Measurements from ENCODE around the gene DYNC1LI1. TPM values are rescaled to one million over a fixed set of nuclear protein-coding genes. Genes with fewer than 3 reads are reported as not detected.

The DYNC1LI1 gene
- total RNA-seq, 4 donors from 2014 or later, result 60.4 to 64.3 (median 62.8) TPM

- DNase-seq (ENCODE audit: low spot score in 2 of 2), result peak; percentile 69 to 89
- TF ChIP-seq POLR2A (IDR thresholded peaks at IDR 0.05), result no peak
- TF ChIP-seq CTCF (IDR thresholded peaks at IDR 0.05), result no peak
- intact Hi-C loops (cut with DNase I; ENCODE audit: low total_unique reads), result loop anchor here (5.0 kb wide), 1 partner anchor 152 kb away; no protein-coding TSS in a partner anchor
- H3K4me3 ChIP-seq (ENCODE audit: low read depth, poor library complexity, severe bottlenecking), result no peak overlapping the region
- WGBS, 2 donors, result 29 to 34% methylated on average over 3 of the region's 3 CpGs
Observed at GRCh38 chr3:32510075-32510724, 60.5 kb downstream of the DYNC1LI1 start.

DNA sequence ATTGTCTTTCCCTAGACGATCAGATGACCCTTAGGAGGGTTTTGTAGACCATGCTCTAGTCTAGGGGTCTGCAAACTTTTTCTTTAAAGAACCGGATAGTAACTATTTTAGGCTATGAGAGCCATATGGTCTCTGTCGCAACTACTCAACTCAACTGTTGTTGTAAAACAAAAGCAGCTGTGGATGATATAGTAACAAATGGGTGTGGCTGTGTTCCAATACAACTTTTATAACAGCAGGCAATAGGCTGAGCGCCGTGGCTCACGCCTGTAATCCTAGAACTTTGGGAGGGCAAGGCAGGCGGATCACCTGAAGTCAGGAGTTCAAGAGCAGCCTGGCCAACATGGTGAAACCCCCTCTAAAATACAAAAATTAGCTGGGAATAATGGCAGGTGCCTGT, 61.9 kb downstream of the DYNC1LI1 start:
- DNase-seq (ENCODE audit: low spot score in 2 of 2), result no peak
- H3K4me3 ChIP-seq (ENCODE audit: low read depth, poor library complexity, severe bottlenecking), result no peak overlapping the region
- intact Hi-C loops (cut with DNase I; ENCODE audit: low total_unique reads), result no loop called here
- 54% methylated on average over 7 of the region's 7 CpGs for WGBS, 2 donors
- no peak for TF ChIP-seq POLR2A (IDR thresholded peaks at IDR 0.05)

DNA sequence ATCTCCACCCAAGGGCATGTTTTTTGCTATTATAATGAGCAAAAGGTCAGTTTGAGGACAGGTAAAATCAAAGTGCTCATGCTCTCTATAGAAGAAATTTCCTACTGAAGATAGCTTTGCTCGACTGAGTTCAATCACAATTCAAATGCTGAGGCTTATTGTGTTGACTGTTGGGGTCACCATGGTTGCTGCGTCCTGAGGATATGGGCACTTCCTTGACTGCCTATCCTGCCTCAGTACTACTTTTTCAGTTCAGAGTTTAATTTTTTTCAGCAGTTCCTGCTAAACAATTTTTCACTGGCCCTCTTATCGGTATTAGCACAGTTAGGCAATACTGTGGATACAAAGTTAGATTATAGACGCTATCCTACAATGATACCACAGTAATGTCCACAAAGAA, 64.2 kb downstream of the DYNC1LI1 start:
- intact Hi-C loops (cut with DNase I; ENCODE audit: low total_unique reads), result no loop called here

DNA sequence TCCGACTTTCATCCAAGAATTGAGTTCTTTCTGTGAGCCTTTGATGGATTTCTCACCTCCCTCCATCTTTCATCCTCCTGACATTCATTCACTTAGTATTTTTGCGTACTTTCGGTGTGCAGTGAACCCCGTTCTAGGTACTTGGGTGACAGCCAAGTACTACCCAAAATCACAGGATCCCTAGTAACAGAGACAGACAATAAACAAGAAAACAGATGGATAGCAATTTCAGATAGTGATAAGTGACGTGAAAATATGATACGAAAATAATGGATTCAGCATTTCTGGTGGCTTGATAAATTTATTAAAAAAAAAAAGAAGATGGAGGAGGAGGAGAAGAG, 67.7 kb downstream of the DYNC1LI1 start:
- no peak overlapping the region for H3K4me3 ChIP-seq (ENCODE audit: low read depth, poor library complexity, severe bottlenecking)
- TF ChIP-seq CTCF (IDR thresholded peaks at IDR 0.05), result no peak
- WGBS, 2 donors, result 1 to 2% methylated on average over 6 of the region's 6 CpGs
- DNase-seq (ENCODE audit: low spot score in 2 of 2), result no peak
- intact Hi-C loops (cut with DNase I; ENCODE audit: low total_unique reads), result no loop called here

More for the DNA sequence above, 64.2 kb downstream of the DYNC1LI1 start:
- 80 to 82% methylated on average over 4 of the region's 4 CpGs for WGBS, 2 donors
- TF ChIP-seq CTCF (IDR thresholded peaks at IDR 0.05), result no peak
- TF ChIP-seq POLR2A (IDR thresholded peaks at IDR 0.05), result no peak
- no peak for DNase-seq (ENCODE audit: low spot score in 2 of 2)
- no peak overlapping the region for H3K4me3 ChIP-seq (ENCODE audit: low read depth, poor library complexity, severe bottlenecking)

- peak; percentile 66 to 95 for DNase-seq (ENCODE audit: low spot score in 2 of 2)
- TF ChIP-seq CTCF (IDR thresholded peaks at IDR 0.05) (no peak), POLR2A (IDR thresholded peaks at IDR 0.05) (peak in 1 of 2 donors; percentile 14)
- peak within 1 kb of the TSS; percentile 91 for H3K4me3 ChIP-seq (ENCODE audit: low read depth, poor library complexity, severe bottlenecking)
- 1% methylated on average over 50 to 55 of the region's 61 CpGs for WGBS, 2 donors
- intact Hi-C loops (cut with DNase I; ENCODE audit: low total_unique reads), result no loop called here
Observed at GRCh38 chr3:32502118-32502945, 68.3 kb downstream of the DYNC1LI1 start, which contains the start of gene CMTM6. TSS of gene CMTM6 (minus strand) at chr3:32502852. CDS start at chr3:32502745, 107 bp downstream.

DNA sequence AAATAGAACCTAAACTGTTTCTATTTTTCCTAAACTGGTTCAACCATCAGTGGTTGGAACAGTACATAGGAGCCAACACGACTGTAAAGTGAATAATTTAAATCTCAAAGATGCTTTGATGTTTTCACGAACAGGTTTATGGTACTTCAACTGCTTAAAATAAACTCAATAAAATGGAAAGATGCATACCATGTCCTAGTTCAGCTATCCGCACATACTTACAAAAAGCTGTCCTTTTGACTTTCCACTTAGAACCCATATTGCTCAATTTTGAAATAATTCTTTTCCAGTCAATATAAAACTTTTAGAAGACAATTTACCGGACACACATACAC, 68.9 kb downstream of the DYNC1LI1 start:
- DNase-seq (ENCODE audit: low spot score in 2 of 2), result no peak
- peak overlapping the region; percentile 91 for H3K4me3 ChIP-seq (ENCODE audit: low read depth, poor library complexity, severe bottlenecking)
- intact Hi-C loops (cut with DNase I; ENCODE audit: low total_unique reads), result no loop called here
- WGBS, 2 donors, result 7% methylated on average over 4 of the region's 4 CpGs
- TF ChIP-seq CTCF (IDR thresholded peaks at IDR 0.05), result no peak
- TF ChIP-seq POLR2A (IDR thresholded peaks at IDR 0.05), result no peak

Measured in lower leg skin (tissue), 4 donors.